Uterus (tissue), 4 donors: ENCODE measurements around the gene SRGN. TPM values are rescaled to one million over a fixed set of nuclear protein-coding genes. Genes with fewer than 3 reads are reported as not detected.
A peak's percentile ranks its signal among the peaks of the same experiment; 100 is the strongest.

Experiments used
- DNase-seq, 2 donors: peaks; one replicate each; pipeline ENCODE4 v3.0.0-alpha.2; 2019 to 2020
- H3K27ac ChIP-seq, 2 donors: fragments of 200-600 bp; sonication (generic); 1 replicate in 1 of 2; 2 replicates in 1 of 2; pipeline ENCODE4 v1.5.1; 2016 to 2018
- H3K27me3 ChIP-seq, 2 donors: fragments of 200-600 bp; sonication (generic); one replicate each; pipeline ENCODE4 v1.5.1; 2018 to 2019; ENCODE audit warnings: control low read depth in 1 of 2
- H3K36me3 ChIP-seq, 2 donors: fragments of 200-600 bp; sonication (generic); one replicate each; pipeline ENCODE4 v1.5.1; 2019; ENCODE audit warnings: control low read depth in 1 of 2
- H3K4me1 ChIP-seq, 2 donors: fragments of 200-600 bp; sonication (generic); one replicate each; pipeline ENCODE4 v1.5.1; 2018 to 2019; ENCODE audit warnings: control low read depth in 1 of 2
- H3K4me3 ChIP-seq, 2 donors: fragments of 200-600 bp; sonication (generic); 1 replicate in 1 of 2; 2 replicates in 1 of 2; pipeline ENCODE4 v1.5.1; 2018 to 2019; ENCODE audit warnings: mild to moderate bottlenecking in 1 of 2
- H3K9me3 ChIP-seq, 2 donors: fragments of 200-600 bp; sonication (generic); one replicate each; pipeline ENCODE4 v1.5.1; 2019; ENCODE audit warnings: control low read depth in 1 of 2
- POLR2A ChIP-seq, 2 donors: fragments of 450-650 bp; IDR thresholded peaks; one replicate each; pipeline ENCODE4 v1.6.1; 2016; ENCODE audit warnings: antibody characterized with exemption in 2 of 2, mild to moderate bottlenecking in 1 of 2, moderate library complexity in 1 of 2
- intact Hi-C: fragments of 100-400 bp; cut with DNase I; formaldehyde crosslinking; loops from one replicate; pipeline ENCODE4 v1.15.1; 2023; ENCODE audit warnings: low total_unique reads
- total RNA-seq, 4 donors: library from RNA; depleted of rRNA in 3 of 4; stranded (reverse); fragments of >200 nt in 3 of 4; gene quantifications; one replicate each; pipeline versions ENCODE4 v1.1.0 to v1.2.4, GENCODE V29; 2014 to 2023
- TF ChIP-seq, protein P1 (sequence below), 4 experiments: fragments of 200-600 bp in 2 of 4; fragments of 450-650 bp in 2 of 4; sonication (generic) in 2 of 4; IDR thresholded peaks; one replicate each; pipeline ENCODE4 v1.5.1; 2016 to 2019; ENCODE audit warnings: antibody characterized with exemption in 4 of 4, mild to moderate bottlenecking in 2 of 4, moderate library complexity in 1 of 4
- donor health status: DM: yes; HTN: yes; CAD: no.

SRGN gene
- total RNA-seq, 4 donors from 2014 or later: 36.9 to 281 (median 120) TPM

DNA sequence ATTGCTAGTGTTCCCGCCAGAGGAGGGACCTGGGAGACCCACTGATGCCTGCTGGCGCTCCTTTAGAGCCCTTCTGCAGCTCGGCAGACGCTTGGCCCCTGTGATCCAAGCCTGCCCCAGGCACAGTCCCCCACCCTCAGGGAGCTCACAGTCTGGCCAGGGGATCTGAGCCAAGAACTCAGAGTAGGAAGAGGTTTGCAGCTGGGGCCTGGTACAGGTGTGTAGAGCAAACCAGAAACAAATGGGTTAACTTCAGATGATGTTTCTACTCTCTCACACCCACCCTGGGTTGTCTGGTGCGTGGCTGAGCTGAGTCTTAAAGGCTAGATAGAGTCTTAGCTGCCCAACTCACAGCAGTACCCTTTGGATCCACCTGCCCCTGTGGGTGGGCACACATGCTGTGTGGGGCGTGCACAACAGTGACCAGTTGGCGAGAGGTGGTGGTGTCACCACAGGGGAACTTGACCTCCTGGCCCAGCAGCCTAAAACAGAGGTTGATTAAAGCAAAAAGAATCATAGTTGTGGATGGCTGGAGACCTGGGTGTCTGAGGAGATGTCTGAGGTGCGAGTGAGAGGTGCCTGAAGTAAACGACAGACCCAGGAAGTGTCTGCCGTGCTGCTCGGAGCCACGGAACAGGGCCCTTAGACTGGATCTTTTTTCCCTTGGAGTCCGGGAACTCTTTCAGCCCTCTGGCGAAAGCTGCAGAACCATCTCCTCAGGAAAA lies 31.2 kb upstream of the SRGN start:
- no peak overlapping the region for H3K4me3 ChIP-seq
- no peaks in the 10 kb centered on the region for H3K36me3 ChIP-seq
- no peaks in the 10 kb centered on the region for H3K9me3 ChIP-seq
- H3K27me3 ChIP-seq: no peaks in the 10 kb centered on the region
- TF ChIP-seq POLR2A (IDR thresholded peaks at IDR 0.05): no peak
- TF ChIP-seq, protein P1, sequence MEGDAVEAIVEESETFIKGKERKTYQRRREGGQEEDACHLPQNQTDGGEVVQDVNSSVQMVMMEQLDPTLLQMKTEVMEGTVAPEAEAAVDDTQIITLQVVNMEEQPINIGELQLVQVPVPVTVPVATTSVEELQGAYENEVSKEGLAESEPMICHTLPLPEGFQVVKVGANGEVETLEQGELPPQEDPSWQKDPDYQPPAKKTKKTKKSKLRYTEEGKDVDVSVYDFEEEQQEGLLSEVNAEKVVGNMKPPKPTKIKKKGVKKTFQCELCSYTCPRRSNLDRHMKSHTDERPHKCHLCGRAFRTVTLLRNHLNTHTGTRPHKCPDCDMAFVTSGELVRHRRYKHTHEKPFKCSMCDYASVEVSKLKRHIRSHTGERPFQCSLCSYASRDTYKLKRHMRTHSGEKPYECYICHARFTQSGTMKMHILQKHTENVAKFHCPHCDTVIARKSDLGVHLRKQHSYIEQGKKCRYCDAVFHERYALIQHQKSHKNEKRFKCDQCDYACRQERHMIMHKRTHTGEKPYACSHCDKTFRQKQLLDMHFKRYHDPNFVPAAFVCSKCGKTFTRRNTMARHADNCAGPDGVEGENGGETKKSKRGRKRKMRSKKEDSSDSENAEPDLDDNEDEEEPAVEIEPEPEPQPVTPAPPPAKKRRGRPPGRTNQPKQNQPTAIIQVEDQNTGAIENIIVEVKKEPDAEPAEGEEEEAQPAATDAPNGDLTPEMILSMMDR (IDR thresholded peaks at IDR 0.05): no peak
- H3K4me1 ChIP-seq: no peaks in the 10 kb centered on the region
- H3K27ac ChIP-seq: peak overlapping the region in 1 of 2 donors; percentile 51
- no peak for DNase-seq
- intact Hi-C loops: no loop called here

DNA sequence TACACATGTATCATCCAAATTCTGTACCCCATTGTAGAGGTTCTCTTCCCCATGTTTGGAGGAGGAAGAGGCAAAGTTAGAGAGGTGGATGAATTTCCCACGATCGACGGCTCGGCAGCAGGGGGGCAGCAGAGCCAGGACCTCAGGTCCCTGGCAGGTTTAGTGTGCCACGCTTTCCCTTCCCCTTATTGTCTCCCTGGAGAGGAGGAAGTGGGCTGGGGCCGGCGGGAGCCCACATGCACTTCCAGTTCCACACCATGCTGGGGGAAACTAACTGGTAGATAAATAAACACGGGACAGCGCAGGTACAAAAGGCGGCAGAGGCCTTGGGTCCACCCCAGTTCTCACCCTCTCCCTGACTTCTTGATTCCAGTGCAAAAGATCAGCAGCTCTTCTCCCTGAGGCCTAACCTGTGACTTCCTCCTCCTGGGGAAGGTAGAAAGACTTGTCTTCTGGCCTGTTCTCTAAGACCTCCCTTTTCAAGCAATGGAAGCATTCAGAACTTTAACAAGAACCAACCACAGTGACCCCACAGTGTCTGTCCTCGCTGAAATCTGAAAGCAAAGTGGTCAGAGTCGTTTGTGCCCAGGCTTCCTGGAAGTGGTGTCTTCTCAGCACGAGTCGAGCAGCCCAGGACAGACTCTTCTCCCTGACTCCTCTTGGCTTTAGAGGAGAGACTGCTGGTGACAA lies 30.5 kb upstream of the SRGN start:
- intact Hi-C loops: no loop called here
- Histone ChIP-seq H3K36me3 (no peaks in the 10 kb centered on the region), H3K4me3 (no peak overlapping the region), H3K9me3 (no peaks in the 10 kb centered on the region), H3K4me1 (no peaks in the 10 kb centered on the region), H3K27me3 (no peaks in the 10 kb centered on the region), H3K27ac (peak overlapping the region in 1 of 2 donors; percentile 54)
- no peak for DNase-seq
- TF ChIP-seq, protein P1 (IDR thresholded peaks at IDR 0.05): peak in 1 of 4 experiments; percentile 21
- TF ChIP-seq POLR2A (IDR thresholded peaks at IDR 0.05): no peak

DNA sequence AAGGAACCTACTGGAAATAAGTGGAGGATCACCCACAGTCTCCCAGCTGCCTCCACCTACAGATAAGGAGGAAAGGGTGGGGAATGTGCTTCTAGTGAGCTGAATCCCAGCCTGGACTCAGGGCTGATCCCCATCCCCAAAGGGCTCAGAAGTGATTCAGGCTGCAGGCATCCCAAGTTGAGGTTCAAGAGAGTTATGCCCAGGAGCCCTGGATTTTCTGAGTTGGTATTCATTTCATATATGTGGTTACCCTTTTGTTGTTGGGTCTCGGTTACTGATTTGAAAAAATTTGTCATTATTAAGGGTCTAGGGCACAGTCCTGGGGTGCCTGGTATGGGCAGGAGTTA lies 30.0 kb upstream of the SRGN start:
- Histone ChIP-seq H3K36me3 (no peaks in the 10 kb centered on the region), H3K4me3 (no peak overlapping the region), H3K4me1 (no peaks in the 10 kb centered on the region), H3K27me3 (no peaks in the 10 kb centered on the region), H3K27ac (peak overlapping the region in 1 of 2 donors; percentile 54), H3K9me3 (no peaks in the 10 kb centered on the region)
- intact Hi-C loops: no loop called here
- no peak for TF ChIP-seq POLR2A (IDR thresholded peaks at IDR 0.05)
- TF ChIP-seq, protein P1 (IDR thresholded peaks at IDR 0.05): no peak
- DNase-seq: no peak

DNA sequence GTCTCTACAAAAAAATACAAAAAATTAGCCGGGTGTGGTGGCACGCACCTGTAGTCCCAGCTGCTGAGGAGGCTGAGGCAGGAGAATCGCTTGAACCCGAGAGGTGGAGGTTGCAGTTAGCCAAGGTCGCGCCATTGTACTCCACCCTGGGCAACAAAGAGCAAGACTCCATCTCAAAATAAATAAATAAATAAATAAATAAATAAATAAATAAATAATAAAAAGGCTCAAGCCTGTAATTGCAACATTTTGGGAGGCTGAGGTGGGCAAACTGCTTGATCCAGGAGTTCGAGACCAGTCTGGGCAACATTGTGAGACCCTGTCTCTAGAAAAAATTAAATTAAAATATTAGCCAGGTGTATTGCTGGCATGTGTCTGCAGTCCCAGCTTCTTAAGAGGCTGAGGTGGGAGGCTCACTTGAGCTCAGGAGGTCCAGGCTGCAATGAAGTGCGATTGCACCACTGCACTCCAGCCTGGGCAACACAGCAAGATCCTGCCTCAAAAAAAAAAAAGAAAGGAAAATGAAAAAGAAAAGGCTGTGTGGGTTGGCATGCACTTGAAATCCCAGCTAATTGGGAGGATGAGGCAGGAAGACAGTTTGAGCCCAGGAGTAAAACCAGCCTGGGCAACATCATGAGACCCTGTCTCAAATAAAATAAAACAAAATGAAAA lies 27.6 kb upstream of the SRGN start:
- Histone ChIP-seq H3K4me1 (no peaks in the 10 kb centered on the region), H3K4me3 (no peak overlapping the region), H3K9me3 (no peaks in the 10 kb centered on the region), H3K27me3 (no peaks in the 10 kb centered on the region), H3K27ac (peak overlapping the region; percentile 79 to 85), H3K36me3 (no peaks in the 10 kb centered on the region)
- TF ChIP-seq, protein P1 (IDR thresholded peaks at IDR 0.05): no peak
- no peak for TF ChIP-seq POLR2A (IDR thresholded peaks at IDR 0.05)
- intact Hi-C loops: no loop called here
- no peak for DNase-seq
